ENCODE results near the gene C12orf54. TPM values are rescaled to one million over a fixed set of nuclear protein-coding genes. Genes with fewer than 3 reads are reported as not detected.
"Not testable (repeated sequence)": the region's sequence is repeated elsewhere in the genome, so short reads cannot be mapped to it uniquely, and the experiment has no call there.

The C12orf54 gene
- total RNA-seq, 6 experiments from 2014 or later = not detected

GRCh38 chr12:48489012-48489411 lies 6.7 kb downstream of the C12orf54 start:
- H3K4me1 Mint-ChIP-seq (ENCODE audit: low read depth) = no peaks in the 10 kb centered on the region
- H3K27ac Mint-ChIP-seq = no peak overlapping the region
- peak; percentile 46 for DNase-seq
- H3K9me3 Mint-ChIP-seq = no peaks in the 10 kb centered on the region
- no peaks in the 10 kb centered on the region for H3K36me3 Mint-ChIP-seq (ENCODE audit: low read depth)
- H3K4me3 Mint-ChIP-seq = no peak overlapping the region; the same call in 1 of the 2 replicates
- H3K27me3 Mint-ChIP-seq (ENCODE audit: insufficient read depth) = peaks cover 31% of the 10 kb centered on the region
- no peak for TF ChIP-seq CTCF (IDR thresholded peaks at IDR 0.05)

- peaks cover 31% of the 10 kb centered on the region for H3K27me3 Mint-ChIP-seq (ENCODE audit: insufficient read depth)
- H3K36me3 Mint-ChIP-seq (ENCODE audit: low read depth); H3K9me3 Mint-ChIP-seq; DNase-seq; H3K4me3 Mint-ChIP-seq; H3K4me1 Mint-ChIP-seq (ENCODE audit: low read depth); H3K27ac Mint-ChIP-seq: not testable (repeated sequence)
Measured at GRCh38 chr12:48489456-48489855, 7.2 kb downstream of the C12orf54 start.

GRCh38 chr12:48500281-48500680 lies 18.0 kb downstream of the C12orf54 start:
- H3K36me3 Mint-ChIP-seq (ENCODE audit: low read depth); H3K4me3 Mint-ChIP-seq; H3K9me3 Mint-ChIP-seq; DNase-seq; H3K27ac Mint-ChIP-seq; H3K4me1 Mint-ChIP-seq (ENCODE audit: low read depth); H3K27me3 Mint-ChIP-seq (ENCODE audit: insufficient read depth): not testable (repeated sequence)

GRCh38 chr12:48506836-48507235 lies 24.5 kb downstream of the C12orf54 start:
- not testable (repeated sequence) for H3K4me1 Mint-ChIP-seq (ENCODE audit: low read depth); H3K36me3 Mint-ChIP-seq (ENCODE audit: low read depth); H3K27ac Mint-ChIP-seq; H3K4me3 Mint-ChIP-seq; H3K9me3 Mint-ChIP-seq; DNase-seq
- peaks cover 15% of the 10 kb centered on the region for H3K27me3 Mint-ChIP-seq (ENCODE audit: insufficient read depth)

- Mint-ChIP-seq H3K27me3 (ENCODE audit: insufficient read depth) (peaks cover 15% of the 10 kb centered on the region), H3K4me1 (ENCODE audit: low read depth) (no peaks in the 10 kb centered on the region), H3K9me3 (no peaks in the 10 kb centered on the region), H3K36me3 (ENCODE audit: low read depth) (no peaks in the 10 kb centered on the region), H3K4me3 (no peak overlapping the region), H3K27ac (no peak overlapping the region)
- no peak for DNase-seq
- no peak for TF ChIP-seq CTCF (IDR thresholded peaks at IDR 0.05)
Measured at GRCh38 chr12:48508987-48509386, 26.7 kb downstream of the C12orf54 start.

GRCh38 chr12:48510111-48510510 lies 27.8 kb downstream of the C12orf54 start:
- no peak overlapping the region for H3K27ac Mint-ChIP-seq
- H3K4me1 Mint-ChIP-seq (ENCODE audit: low read depth) = no peaks in the 10 kb centered on the region
- no peak overlapping the region for H3K4me3 Mint-ChIP-seq
- no peak for DNase-seq
- peaks cover 15% of the 10 kb centered on the region for H3K27me3 Mint-ChIP-seq (ENCODE audit: insufficient read depth)
- no peaks in the 10 kb centered on the region for H3K9me3 Mint-ChIP-seq
- H3K36me3 Mint-ChIP-seq (ENCODE audit: low read depth) = no peaks in the 10 kb centered on the region
- TF ChIP-seq CTCF (IDR thresholded peaks at IDR 0.05) = no peak

- no peak overlapping the region for H3K4me3 Mint-ChIP-seq
- TF ChIP-seq CTCF (IDR thresholded peaks at IDR 0.05) = no peak
- H3K27me3 Mint-ChIP-seq (ENCODE audit: insufficient read depth) = peaks cover 5% of the 10 kb centered on the region; the same call in 1 of the 2 replicates
- DNase-seq = no peak
- no peaks in the 10 kb centered on the region for H3K36me3 Mint-ChIP-seq (ENCODE audit: low read depth)
- no peaks in the 10 kb centered on the region for H3K9me3 Mint-ChIP-seq
- H3K4me1 Mint-ChIP-seq (ENCODE audit: low read depth) = no peaks in the 10 kb centered on the region
- H3K27ac Mint-ChIP-seq = no peak overlapping the region
Measured at GRCh38 chr12:48512855-48513254, 30.6 kb downstream of the C12orf54 start.
